ENCODE measurements around the gene BICRA.

Gene BICRA

GRCh38 chr19:47600246-47601179, 8.4 kb upstream of the BICRA start:
- in situ Hi-C loops (cut with MboI; ENCODE audit: low sequenced_read_pairs), result no loop called here

DNA sequence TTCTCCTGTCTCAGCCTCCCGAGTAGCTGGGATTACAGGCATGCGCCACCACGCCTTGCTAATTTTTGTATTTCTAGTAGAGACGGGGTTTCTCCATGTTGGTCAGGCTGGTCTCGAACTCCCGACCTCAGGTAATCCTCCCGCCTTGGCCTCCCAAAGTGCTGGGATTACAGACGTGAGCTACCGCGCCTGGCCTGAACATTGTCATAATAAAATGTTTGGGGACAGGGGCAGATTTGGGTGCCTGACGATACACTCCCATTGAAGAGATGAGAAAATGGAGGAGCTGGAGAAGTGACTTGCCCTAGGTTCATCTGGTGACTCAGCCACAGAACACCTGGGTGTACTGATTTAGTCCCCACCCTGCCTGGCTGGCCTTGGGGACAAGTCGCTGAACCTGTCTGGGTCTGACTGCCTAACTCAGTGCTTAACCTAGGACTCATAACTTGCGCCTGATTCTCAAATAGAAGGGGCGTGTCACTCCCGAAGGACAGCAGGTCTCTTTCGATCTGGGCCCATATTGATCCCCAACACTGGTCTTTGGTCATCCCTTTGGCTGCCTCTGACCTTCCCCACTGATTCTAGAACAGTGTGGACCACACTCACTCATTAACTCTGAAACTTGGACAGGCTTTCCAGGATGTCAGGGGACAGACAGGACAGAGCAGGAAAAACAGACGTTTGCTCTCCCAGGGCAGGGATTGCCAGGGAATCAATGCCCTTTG, 7.6 kb upstream of the BICRA start:
- in situ Hi-C loops (cut with MboI; ENCODE audit: low sequenced_read_pairs), result no loop called here

DNA sequence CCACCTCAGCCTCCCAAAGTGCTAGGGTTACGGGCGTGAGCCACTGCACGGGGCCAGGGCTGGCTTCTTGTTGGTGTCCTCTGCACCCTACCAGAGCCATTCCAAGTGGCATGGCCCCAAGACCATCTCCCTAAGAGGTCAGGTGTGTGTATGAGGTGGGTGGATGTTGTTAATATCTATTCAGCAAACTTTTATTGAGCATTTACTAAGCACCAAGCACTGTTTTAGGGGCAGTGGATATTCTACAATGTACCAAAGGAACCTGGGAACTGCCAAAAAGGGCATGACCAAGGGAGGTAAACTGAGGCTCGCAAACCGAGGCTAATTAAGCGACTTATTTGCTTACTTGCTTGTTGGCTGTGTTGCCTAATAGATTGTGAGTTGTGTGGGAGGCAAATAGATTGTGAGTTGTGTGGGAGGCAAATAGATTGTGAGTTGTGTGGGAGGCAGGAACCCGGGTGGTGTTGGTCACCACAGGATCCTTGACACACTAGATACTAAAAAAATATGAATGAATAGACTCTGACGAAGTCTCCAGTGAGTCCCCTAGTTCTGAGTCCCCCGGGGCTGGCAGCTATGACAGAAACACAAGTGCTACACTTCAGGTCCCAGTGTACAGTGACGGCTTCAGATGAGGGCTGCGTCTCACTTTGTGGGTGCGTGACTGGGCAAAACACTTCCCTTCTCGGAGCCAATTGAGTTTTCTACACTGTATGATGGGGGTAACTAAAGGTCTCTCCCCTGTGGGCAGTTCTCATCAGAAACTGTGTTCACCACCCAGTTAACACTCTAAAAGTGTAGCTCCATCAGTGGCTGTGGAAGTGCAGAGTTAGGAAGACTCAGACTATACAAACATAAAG, 5.0 kb upstream of the BICRA start:
- in situ Hi-C loops (cut with MboI; ENCODE audit: low sequenced_read_pairs), result no loop called here

DNA sequence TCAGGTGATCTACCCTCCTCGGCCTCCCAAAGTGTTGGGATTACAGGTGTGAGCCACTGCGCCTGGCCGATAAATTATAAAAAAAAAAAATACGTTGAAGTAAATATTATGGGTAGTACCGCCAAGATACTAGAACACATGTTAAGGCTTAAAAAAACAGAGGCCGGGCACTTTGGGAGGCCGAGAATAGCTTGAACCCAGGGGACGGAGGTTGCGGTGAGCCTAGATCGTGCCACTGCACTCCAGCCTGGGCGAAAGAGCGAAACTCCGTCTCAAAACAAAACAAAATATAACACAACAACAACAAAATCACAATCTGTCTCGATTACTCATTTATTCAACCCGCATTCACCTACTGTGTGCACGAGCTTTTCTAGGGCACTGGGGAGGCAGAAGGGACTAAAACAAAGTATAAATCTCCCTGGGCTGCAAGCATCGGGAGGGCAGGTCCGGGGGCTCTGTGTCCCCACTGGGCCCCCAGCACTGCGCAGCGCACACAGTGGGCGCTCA, 1.3 kb upstream of the BICRA start:
- in situ Hi-C loops (cut with MboI; ENCODE audit: low sequenced_read_pairs), result no loop called here

DNA sequence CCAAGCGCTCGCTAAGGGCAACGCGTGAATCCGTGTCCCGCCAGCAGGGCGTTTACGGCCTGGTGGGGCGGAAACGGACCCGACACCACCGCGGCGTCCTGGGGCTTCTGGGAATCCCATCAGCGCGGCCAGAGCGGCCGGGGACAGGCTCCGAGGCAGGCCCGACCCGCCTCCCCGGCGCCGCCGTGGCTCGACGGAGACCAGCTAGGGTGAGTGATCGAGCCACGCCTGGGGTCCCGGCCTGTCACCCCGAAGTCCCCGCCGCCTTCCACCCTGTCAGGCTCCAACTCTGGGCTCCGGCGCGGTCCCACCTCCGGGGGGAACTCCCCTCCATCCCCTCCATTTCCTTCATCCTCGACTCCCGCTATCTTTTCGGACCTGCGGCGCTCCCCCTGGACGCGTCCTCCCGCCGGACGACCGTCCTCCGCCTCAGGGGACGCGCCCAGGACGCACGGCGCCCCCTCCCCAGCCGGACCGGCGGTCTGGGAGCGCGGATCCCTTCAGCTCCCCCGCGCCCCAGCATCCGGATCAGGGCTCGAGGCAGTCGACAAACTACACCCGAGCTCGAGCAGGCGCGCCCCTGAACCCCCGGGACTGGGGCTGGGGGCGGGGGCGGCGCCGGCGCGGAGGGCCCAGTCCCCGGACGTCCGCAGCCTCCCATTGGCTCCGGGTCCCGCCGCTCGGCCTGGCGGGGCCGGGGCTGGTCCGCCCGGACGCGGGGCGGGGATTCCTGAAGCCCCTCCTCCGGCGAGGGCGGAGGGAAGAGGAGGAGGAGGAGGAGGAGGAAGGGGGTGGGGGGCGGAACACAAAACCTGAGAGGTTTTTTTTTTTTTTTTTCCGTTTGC, 638 bp upstream of the BICRA start:
- in situ Hi-C loops (cut with MboI; ENCODE audit: low sequenced_read_pairs), result no loop called here

DNA sequence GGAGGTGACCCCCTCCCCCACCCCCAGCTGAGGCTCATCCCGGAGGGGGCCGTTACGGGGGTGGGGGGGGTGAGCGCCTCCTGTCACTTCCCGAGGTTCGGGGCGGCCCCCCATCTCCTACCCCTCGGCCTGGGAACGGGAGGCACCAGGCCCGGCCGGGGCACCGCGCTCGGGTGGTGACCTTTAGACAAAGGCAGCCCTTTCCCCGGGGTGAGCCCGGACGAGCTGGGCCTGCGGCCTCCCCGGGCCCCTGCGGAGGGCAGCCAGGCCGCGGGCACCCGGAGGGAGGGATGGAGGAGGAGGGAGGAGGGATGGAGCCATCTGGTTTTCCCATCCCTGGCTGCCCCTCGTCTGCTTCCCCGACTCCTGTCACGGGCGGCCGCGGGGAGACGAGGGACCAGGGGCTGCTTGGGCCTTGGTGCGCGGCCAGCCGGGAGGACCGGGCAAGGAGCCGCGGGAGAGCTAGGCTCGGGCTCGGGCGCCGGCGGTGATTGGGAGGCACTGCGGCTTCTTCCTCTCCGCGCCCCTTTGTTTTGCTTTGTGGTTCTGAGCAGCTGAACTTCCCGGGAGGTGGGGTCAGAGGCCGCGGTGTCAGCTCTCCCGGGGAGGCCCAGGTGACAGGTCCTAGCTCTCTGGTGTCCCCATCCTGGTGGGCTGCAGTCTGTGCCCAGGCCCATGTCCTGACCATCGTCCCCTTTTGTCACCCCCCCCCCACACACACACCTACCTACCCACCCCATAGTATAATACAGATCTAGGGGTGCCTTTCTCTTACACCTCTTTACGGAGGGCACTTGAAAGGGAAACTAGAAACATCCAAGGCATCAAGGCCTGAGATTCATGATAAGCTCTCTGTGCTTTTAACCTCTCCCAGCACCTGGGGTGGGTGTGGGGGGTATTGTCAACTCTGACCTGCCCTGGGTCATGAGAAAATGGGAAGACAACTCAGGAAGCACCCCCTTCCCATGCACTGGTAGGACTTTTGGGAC, 1.3 kb downstream of the BICRA start:
- in situ Hi-C loops (cut with MboI; ENCODE audit: low sequenced_read_pairs), result no loop called here

- in situ Hi-C loops (cut with MboI; ENCODE audit: low sequenced_read_pairs), result no loop called here
These were observed 2.0 kb downstream of the BICRA start for GRCh38 chr19:47610902-47611301.

- in situ Hi-C loops (cut with MboI; ENCODE audit: low sequenced_read_pairs), result no loop called here
These were observed 4.5 kb downstream of the BICRA start for GRCh38 chr19:47613165-47614020.

GRCh38 chr19:47614021-47614295, 5.0 kb downstream of the BICRA start:
- in situ Hi-C loops (cut with MboI; ENCODE audit: low sequenced_read_pairs), result no loop called here

DNA sequence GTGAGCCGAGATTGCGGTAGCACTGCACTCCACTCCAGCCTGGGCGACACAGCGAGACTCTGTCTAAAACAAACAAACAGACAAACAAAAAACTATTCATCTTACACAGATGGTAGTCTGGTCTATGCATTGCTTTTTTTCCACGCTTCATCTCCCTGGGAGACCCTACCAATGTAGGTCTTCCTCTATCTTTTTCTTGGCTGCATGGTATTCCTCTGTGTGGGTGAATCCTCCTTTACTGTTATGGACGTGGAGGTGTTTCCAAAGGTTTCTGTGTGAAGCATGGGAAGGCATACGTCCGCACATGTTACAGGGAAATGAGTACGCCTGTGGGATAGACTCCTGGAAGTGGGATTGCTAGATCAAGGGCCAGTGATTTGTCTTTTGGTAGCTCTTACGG, 5.6 kb downstream of the BICRA start:
- in situ Hi-C loops (cut with MboI; ENCODE audit: low sequenced_read_pairs), result no loop called here

GRCh38 chr19:47615230-47615629, 6.3 kb downstream of the BICRA start:
- in situ Hi-C loops (cut with MboI; ENCODE audit: low sequenced_read_pairs), result no loop called here

GRCh38 chr19:47615714-47616113, 6.8 kb downstream of the BICRA start:
- in situ Hi-C loops (cut with MboI; ENCODE audit: low sequenced_read_pairs), result no loop called here

GRCh38 chr19:47618771-47619170, 9.8 kb downstream of the BICRA start:
- in situ Hi-C loops (cut with MboI; ENCODE audit: low sequenced_read_pairs), result no loop called here

DNA sequence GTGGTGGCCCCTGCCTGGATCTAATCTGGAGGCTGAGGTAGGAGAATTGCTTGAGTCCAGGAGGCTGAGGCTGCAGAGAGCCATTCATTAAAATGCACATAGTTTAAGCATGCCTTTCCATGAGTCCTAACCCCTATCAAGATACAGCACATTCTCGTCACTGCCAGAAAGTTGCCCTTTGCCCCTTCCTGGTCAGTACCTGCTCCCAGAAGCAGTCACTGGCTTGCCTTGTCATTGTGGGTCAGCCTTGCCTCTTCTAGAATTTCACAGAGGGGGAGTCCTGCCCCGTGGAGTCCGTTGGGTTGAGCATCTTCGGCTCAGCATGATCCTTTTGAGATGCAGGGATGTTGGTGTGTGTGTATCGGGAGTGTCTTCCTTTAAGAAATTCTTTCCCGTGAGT, 10.8 kb downstream of the BICRA start:
- in situ Hi-C loops (cut with MboI; ENCODE audit: low sequenced_read_pairs), result no loop called here

DNA sequence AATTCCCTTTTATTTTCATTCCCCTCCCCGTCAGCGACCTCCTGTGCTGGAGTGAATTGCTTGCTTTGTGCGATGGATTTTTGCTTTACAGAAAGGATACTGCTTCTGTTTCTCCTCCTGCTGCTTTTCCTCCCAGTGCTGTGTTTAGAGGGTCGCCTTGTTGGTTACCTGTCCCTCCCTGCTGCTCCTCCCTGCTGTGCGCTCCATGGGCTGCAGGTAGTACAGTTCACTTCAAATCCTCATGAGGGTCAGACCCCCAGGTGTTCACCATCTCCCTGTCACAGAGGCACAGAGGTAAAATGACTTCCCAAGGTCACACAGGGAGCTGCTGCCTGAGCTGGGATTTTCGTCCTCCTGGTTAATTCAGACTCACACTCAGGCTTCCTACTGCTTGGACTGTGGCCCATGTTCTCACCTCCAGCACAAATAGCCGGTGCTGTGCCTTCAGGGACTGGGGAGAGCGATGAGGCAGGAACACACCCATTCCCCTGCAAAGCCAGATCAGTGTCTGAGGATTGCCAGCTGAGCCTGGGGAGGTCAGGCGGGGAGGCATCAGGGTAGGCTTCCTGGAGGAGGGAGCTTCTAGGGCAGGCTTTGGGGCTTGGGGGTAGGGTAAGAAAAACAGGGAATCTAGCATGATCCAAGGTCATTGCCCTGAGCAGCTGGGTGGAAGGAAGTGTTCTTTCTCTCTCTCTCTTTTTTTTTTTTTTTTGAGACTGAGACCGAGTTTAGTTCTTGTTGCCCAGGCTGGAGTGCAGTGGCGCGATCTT, 14.4 kb downstream of the BICRA start:
- in situ Hi-C loops (cut with MboI; ENCODE audit: low sequenced_read_pairs), result no loop called here

- in situ Hi-C loops (cut with MboI; ENCODE audit: low sequenced_read_pairs), result no loop called here
These were observed 15.0 kb downstream of the BICRA start for GRCh38 chr19:47623921-47624391.

- in situ Hi-C loops (cut with MboI; ENCODE audit: low sequenced_read_pairs), result no loop called here
These were observed 16.7 kb downstream of the BICRA start for GRCh38 chr19:47625650-47626049.

All from hTERT RPE-1 (cell line).